EL (cell line): ENCODE results near the gene TTC4.

Source experiments
- DNase-seq: peaks from one replicate; pipeline ENCODE4 v3.0.0-alpha.2; 2016

The TTC4 gene

GRCh38 chr1:54705153-54705552, 10.5 kb upstream of the TTC4 start:
- DNase-seq: no peak

DNA sequence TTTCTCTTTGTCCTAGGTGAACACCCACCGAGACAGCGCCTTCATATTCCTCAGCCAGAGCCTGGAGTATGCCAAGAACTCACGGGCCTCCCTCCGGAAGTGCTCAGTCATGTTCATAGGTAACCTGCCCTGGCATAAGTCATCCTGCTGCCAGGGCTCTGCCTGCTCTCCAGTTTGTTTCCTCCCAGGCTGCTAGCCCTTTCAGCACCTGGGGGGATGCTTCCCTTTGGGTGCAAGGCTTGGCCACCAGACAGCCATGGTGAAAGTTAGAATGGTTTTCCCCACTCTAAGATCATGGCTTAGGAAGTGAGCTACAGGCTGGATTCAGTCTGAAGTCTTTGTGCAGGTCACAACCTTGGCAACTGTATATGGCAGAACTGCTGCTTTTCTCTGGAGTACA, 9.2 kb upstream of the TTC4 start:
- no peak for DNase-seq

DNA sequence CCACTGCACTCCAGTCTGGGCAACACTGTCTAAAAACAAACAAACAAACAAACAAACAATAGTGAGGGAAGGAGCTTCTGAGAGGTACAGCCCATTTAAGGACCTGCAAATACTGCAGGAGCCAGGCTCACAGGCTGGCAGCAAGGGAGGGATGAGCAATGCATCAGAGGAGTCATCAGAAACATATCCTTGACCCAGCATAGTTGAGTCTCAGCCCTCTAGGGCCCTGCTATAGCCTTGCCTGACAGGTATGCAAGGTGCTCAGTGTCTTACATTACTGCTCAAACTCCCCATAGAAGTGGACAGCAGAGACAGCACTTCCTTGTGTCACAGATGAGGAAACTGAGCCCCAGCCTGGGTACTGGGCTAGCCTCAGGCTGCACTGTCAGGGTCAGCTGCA, 7.3 kb upstream of the TTC4 start:
- no peak for DNase-seq

GRCh38 chr1:54709547-54710292, 5.9 kb upstream of the TTC4 start:
- no peak for DNase-seq

GRCh38 chr1:54710434-54710833, 5.2 kb upstream of the TTC4 start:
- no peak for DNase-seq

DNA sequence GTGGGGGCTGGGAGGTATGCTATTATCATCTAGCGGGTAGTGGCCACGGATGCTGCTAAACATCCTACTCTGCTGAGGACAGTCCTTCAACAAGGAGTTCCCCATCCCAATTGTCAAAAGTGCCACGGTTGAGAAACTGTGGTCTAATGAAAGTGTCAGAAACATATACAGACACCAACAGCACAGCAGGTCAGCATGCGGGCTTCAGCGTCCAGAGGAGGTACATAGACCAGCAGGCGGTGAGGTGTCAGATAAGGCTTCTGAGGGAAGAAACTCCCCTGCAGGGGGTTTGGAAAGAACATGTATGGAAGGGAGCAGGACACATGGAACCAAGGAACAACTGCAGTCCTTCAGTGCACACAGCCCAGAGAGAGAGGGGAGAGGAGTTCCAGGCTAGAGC, 4.8 kb upstream of the TTC4 start:
- no peak for DNase-seq

DNA sequence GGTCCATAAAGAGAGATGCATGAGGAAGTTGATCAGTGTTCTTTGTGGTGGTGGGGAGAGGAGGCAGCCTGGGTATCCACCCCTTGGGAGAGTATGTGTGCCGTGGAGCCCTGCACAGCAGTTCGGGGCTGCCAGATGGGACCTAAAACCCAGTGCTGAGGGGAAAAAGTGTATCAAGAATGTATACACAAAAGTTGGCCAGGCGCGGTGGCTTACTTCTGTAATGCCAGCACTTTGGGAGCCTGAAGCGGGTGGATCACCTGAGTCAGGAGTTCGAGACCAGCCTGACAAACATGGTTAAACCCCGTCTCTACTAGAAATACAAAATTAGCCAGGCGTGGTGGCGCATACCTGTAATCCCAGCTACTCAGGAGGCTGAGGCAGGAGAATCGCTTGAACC, 4.1 kb upstream of the TTC4 start:
- no peak for DNase-seq

DNA sequence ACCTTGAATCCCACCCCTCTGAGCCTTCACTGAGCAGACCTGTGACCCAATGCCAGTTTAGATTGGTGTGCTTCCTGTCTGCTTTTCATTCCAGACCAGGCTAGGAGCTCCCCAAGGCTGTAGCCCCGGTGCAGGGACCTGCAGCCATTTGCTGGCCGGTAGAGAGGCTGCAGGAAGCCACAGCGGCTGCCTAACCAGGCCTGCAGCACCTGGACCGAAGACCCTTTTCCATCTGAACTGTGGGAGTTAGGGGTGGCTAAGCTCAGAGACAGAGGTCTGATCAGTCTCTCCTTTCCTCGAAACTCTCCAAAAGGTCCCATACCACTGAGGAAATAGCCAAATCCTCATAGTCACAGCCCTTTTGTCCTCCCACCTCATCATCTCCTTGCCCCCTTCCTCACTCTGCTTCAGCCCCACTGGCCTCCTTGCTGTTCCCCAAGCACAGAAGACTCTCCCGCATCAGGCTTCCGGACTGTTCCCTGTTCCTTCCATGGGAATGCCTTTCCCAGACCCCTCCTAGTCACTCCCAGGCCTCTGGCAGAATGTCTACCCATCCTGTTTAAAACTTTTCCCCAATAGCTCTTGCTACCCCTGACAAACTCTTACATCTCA, 674 bp upstream of the TTC4 start:
- no peak for DNase-seq

GRCh38 chr1:54716299-54717047, 812 bp downstream of the TTC4 start:
- peak; percentile 54 for DNase-seq

DNA sequence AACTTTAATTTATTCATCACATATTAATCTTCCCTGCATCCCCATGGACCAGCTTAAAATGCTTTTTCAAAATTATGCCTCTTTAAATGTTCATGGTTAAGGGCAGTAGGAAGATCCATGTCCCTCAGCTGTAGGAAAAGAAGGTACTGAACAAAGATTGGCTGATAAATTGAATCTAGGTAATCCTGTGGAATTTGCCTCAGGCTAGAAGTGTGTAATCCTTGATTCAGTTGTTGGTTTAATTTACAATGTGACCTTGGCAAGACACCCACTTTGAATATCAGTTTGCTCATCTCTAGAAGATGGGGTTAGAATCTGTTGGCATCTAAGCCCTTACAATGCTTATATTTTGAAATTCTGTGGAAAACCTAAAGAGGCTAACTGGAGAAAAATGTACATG, 6.1 kb downstream of the TTC4 start:
- peak; percentile 29 for DNase-seq

- no peak for DNase-seq
These were observed 8.3 kb downstream of the TTC4 start for GRCh38 chr1:54723985-54724384.

DNA sequence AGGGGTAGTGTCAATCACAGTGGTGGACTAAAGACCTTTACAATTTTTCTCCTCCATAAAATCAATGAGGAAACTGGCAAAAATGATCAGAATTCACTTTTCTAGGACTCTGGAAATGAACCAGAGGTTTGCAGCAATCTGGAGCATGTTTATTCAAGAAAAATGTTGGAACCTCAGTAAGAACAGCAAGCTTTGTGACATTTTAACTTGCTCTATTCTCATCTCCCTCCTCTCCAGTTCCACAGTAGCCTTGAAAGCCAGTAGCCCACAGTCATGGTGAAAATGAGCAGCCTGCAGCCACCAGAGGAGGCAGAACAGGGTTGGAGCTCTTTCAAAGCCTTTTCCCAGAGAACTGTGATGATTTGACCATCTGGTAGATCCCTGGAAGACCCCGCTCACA, 9.1 kb downstream of the TTC4 start:
- DNase-seq: no peak

GRCh38 chr1:54728027-54728426, 12.4 kb downstream of the TTC4 start:
- DNase-seq: no peak

- DNase-seq: no peak
These were observed 21.0 kb downstream of the TTC4 start for GRCh38 chr1:54736685-54737084.

DNA sequence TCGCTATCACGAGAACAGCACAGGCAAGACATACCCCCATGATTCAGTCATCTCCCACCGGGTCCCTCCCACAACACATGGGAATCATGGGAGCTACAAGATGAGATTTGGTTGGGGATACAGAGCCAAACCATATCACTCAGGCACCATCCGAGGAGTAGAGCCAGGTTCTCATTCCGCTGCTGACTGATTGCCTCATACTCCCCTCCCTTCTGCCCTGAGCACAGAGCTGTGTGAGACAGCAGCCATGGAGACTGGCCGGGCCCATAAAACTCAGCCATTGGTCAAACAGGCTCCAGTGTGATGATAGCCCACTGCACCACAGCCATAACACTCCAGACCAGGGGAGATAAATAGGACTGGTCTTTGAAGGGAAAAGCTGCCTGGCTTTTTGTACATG, 22.6 kb downstream of the TTC4 start:
- no peak for DNase-seq

DNA sequence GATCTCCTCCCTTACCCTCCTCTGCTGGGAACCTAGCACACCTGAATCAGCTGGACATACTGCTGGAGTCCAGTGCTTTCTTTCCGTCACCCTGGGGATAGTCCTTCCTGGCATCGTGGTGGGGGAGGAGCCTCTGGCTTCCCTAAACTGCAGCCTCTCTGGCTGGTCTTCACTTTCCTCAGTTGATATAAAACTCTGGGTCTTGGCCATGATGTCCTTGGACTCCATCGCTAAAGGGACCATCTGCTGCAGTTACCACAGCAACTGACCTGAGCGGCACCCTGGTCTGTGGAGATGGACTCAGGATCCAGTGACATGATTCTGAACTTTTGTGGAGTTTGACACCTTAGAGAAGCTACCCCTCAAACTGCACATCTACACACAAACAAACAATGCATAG, 25.9 kb downstream of the TTC4 start:
- DNase-seq: no peak

DNA sequence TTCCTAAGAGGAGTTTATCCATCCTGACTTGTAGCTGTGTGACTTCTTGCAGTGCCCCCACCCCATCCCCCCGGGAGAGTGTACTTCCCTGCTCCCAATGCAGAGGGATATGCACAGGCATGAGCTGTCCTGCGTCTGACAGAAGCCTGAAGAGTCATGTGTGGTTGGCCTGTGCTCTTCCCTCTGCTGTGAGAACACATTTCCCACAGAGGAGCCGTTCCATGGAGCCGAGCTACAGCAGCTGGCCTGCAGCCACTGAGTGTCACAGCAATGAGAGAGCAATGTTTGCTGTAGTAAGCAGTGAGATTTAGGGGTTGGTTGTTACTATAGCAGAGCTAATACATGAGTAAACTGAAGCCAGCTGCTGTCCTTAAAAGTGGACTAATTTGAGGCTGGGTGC, 26.6 kb downstream of the TTC4 start:
- DNase-seq: no peak

DNA sequence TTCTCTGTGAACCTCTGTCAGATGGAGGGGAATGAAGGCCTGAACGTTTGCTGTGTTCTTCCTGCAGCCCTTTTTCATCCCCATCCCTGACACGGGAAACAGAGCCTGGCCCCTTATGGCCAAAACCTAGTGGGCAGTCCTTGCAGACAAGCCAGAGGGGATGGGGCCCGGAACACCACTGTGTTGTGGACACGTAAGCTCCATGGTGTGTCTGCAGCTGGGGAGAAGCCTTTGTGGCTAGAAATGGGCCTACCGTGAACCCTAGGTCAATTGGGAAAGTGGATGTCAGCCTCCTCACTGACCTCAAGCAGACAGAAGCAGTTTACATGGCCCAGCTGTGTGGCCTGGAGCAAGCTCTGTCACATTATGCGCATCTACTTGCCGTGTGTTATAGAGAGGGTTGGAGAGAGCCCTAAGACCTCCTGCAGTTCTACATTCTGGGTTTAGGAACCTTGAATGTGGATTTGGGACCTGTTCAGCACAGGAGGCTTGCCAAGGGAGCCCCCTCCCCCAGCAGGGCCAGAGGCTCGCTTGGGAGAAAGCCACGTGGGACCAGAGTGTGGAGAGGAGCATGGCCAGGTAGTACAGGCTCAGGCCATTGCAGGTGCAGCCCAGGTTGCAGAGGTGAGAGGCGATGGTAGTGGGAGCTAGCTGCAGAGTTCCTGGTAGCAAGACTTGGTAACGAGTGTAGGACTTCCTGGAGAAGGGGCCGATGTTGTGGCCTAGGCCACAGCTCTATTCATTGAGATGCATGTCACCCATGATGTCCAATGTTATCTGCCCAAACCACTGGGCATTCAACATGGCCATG, 28.0 kb downstream of the TTC4 start:
- no peak for DNase-seq

- DNase-seq: no peak
These were observed 29.0 kb downstream of the TTC4 start for GRCh38 chr1:54744696-54745095.

- no peak for DNase-seq
These were observed 29.6 kb downstream of the TTC4 start for GRCh38 chr1:54745274-54745673.

- DNase-seq: no peak
These were observed 30.2 kb downstream of the TTC4 start for GRCh38 chr1:54745864-54746263.

GRCh38 chr1:54748094-54748835, 32.6 kb downstream of the TTC4 start:
- DNase-seq: no peak

DNA sequence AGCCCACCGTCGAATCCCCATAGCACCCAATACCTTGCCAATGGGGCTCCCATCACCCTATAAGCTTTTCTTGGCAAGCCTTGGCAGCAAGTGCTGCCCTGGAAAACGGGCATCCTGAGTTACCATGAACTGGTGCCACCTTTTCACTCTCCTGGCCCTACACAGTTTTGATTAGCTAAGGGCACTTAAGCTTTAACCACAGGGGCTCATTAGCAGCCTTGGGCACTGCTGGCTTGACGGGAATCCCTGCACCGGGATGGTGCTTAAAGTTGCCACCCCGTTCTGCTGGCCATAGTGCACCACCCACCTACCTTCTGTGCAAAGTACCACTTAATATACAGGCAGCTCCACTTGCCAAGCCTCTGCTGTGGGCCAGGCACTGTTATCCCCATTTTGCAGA, 34.9 kb downstream of the TTC4 start:
- no peak for DNase-seq
